Neural cell (in vitro differentiated cells): Measurements from ENCODE around the gene EDRF1. TPM values are rescaled to one million over a fixed set of nuclear protein-coding genes. Genes with fewer than 3 reads are reported as not detected.

ENCODE experiments used
- H2AFZ ChIP-seq: fragments of 200-600, 300-800 bp; sonication (generic), shearing (Covaris generic); 2 replicates; pipeline ENCODE4 v1.6.0; 2014; ENCODE audit warnings: low read depth, mild to moderate bottlenecking, antibody characterized with exemption, low read length, moderate library complexity
- H3F3A ChIP-seq: fragments of 200-600 bp; shearing (Covaris generic); 2 replicates; pipeline ENCODE4 v1.6.1; 2016; ENCODE audit warnings: mild to moderate bottlenecking, moderate library complexity, mixed read lengths, antibody characterized with exemption, low read length; ENCODE audit not compliant: insufficient read depth, poor library complexity, severe bottlenecking
- H3K27ac ChIP-seq: fragments of 200-600, 300-800 bp; sonication (generic), shearing (Covaris generic); 2 replicates; pipeline ENCODE4 v1.5.1; 2014; ENCODE audit warnings: mild to moderate bottlenecking, low read length, moderate library complexity
- H3K27me3 ChIP-seq: fragments of 300-800, 200-600 bp; sonication (generic), shearing (Covaris generic); 2 replicates; pipeline ENCODE4 v1.6.0; 2014; ENCODE audit warnings: mild to moderate bottlenecking, low read depth, low read length, moderate library complexity; ENCODE audit not compliant: insufficient read depth
- H3K36me3 ChIP-seq: fragments of 300-800, 200-600 bp; sonication (generic), shearing (Covaris generic); 2 replicates; pipeline ENCODE4 v1.5.1; 2014; ENCODE audit warnings: mild to moderate bottlenecking, antibody characterized with exemption, low read length, moderate library complexity; ENCODE audit not compliant: insufficient read depth
- H3K4me2 ChIP-seq: fragments of 300-800, 200-600 bp; sonication (generic), shearing (Covaris generic); 2 replicates; pipeline ENCODE4 v1.6.0; 2014; ENCODE audit warnings: mild to moderate bottlenecking, low read length
- H3K4me3 ChIP-seq: fragments of 300-800, 200-600 bp; sonication (generic), shearing (Covaris generic); 2 replicates; pipeline ENCODE4 v1.5.1; 2014; ENCODE audit warnings: mild to moderate bottlenecking, low read length, moderate library complexity
- H3K79me2 ChIP-seq: fragments of 200-600 bp; shearing (Covaris generic); replicated peaks from 2 replicates; pipeline ENCODE4 v1.6.0; 2014; ENCODE audit warnings: mild to moderate bottlenecking, low read length, moderate library complexity; ENCODE audit not compliant: insufficient read depth
- H3K9ac ChIP-seq: fragments of 300-800, 200-600 bp; sonication (generic), shearing (Covaris generic); 2 replicates; pipeline ENCODE4 v1.6.1; 2016; ENCODE audit warnings: mild to moderate bottlenecking, low read length, mixed read lengths
- H3K9me2 ChIP-seq: fragments of 200-600 bp; shearing (Covaris generic); 2 replicates; pipeline ENCODE4 v1.6.1; 2016; ENCODE audit warnings: mild to moderate bottlenecking, low read length, mixed read lengths; ENCODE audit not compliant: insufficient read depth
- H3K9me3 ChIP-seq: fragments of 200-600, 300-800 bp; sonication (generic), shearing (Covaris generic); 2 replicates; pipeline ENCODE4 v1.6.1; 2016; ENCODE audit warnings: mild to moderate bottlenecking, mixed run types, low read length, moderate library complexity, mixed read lengths
- H4K20me1 ChIP-seq: fragments of 200-600 bp; shearing (Covaris generic); 2 replicates; pipeline ENCODE4 v1.6.1; 2016; ENCODE audit warnings: mild to moderate bottlenecking, mixed run types; ENCODE audit not compliant: insufficient read depth
- EP300 ChIP-seq: fragments of 450-650 bp; conservative IDR thresholded peaks from 2 replicates; pipeline ENCODE4 v1.6.1; 2014; ENCODE audit warnings: antibody characterized with exemption, mild to moderate bottlenecking, moderate library complexity; ENCODE audit not compliant: poor library complexity, severe bottlenecking
- EZH2 ChIP-seq: fragments of 200-600, 300-800 bp; shearing (Covaris generic), sonication (generic); IDR thresholded peaks from 2 replicates; pipeline ENCODE4 v1.6.1; 2014; ENCODE audit warnings: antibody characterized with exemption, low read length, borderline replicate concordance, mild to moderate bottlenecking; ENCODE audit not compliant: insufficient read depth, poor library complexity, severe bottlenecking
- MXI1 ChIP-seq: fragments of 450-650 bp; conservative IDR thresholded peaks from 2 replicates; pipeline ENCODE4 v1.6.1; 2014; ENCODE audit warnings: antibody characterized with exemption, mild to moderate bottlenecking; ENCODE audit not compliant: poor library complexity, severe bottlenecking
- POLR2AphosphoS5 ChIP-seq: IDR thresholded peaks from 2 replicates; pipeline ENCODE4 v1.6.1; 2012
- RAD21 ChIP-seq: fragments of 450-650 bp; conservative IDR thresholded peaks from 2 replicates; pipeline ENCODE4 v1.6.1; 2014; ENCODE audit warnings: antibody characterized with exemption, mild to moderate bottlenecking, moderate library complexity
- REST ChIP-seq: IDR thresholded peaks from 2 replicates; pipeline ENCODE4 v1.6.1; 2012; ENCODE audit warnings: borderline replicate concordance
- SMC3 ChIP-seq: fragments of 450-650 bp; conservative IDR thresholded peaks from 2 replicates; pipeline ENCODE4 v1.6.1; 2014; ENCODE audit warnings: antibody characterized with exemption, mild to moderate bottlenecking, moderate library complexity; ENCODE audit not compliant: poor library complexity
- TAF1 ChIP-seq: IDR thresholded peaks from 2 replicates; pipeline ENCODE4 v1.6.1; 2012; ENCODE audit warnings: low read depth
- polyA plus RNA-seq: library from polyadenylated mRNA; depleted of rRNA; stranded (reverse); fragments of >200 nt; gene quantifications from 2 replicates; pipeline ENCODE4 v1.2.3, GENCODE V29; 2014
- TF ChIP-seq, protein P1 (sequence below): fragments of 450-650 bp; IDR thresholded peaks from 2 replicates; pipeline ENCODE4 v1.5.1; 2014; ENCODE audit warnings: antibody characterized with exemption, mild to moderate bottlenecking, moderate library complexity; ENCODE audit not compliant: poor library complexity, severe bottlenecking

The EDRF1 gene
- polyA plus RNA-seq, 1 donor from 2014 or later = 54.1 TPM

- H3F3A ChIP-seq = no peaks in the 10 kb centered on the region
- no peak overlapping the region for H2AFZ ChIP-seq
- H3K4me3 ChIP-seq = no peak overlapping the region
- TF ChIP-seq MXI1 (no peak), TAF1 (no peak), EZH2 (no peak), EP300 (no peak), POLR2AphosphoS5 (no peak), RAD21 (no peak), REST (no peak), SMC3 (no peak)
- TF ChIP-seq, protein P1, sequence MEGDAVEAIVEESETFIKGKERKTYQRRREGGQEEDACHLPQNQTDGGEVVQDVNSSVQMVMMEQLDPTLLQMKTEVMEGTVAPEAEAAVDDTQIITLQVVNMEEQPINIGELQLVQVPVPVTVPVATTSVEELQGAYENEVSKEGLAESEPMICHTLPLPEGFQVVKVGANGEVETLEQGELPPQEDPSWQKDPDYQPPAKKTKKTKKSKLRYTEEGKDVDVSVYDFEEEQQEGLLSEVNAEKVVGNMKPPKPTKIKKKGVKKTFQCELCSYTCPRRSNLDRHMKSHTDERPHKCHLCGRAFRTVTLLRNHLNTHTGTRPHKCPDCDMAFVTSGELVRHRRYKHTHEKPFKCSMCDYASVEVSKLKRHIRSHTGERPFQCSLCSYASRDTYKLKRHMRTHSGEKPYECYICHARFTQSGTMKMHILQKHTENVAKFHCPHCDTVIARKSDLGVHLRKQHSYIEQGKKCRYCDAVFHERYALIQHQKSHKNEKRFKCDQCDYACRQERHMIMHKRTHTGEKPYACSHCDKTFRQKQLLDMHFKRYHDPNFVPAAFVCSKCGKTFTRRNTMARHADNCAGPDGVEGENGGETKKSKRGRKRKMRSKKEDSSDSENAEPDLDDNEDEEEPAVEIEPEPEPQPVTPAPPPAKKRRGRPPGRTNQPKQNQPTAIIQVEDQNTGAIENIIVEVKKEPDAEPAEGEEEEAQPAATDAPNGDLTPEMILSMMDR = no peak
- H3K9ac ChIP-seq = no peak overlapping the region
- no peaks in the 10 kb centered on the region for H4K20me1 ChIP-seq
- H3K27ac ChIP-seq = no peak overlapping the region
- no peaks in the 10 kb centered on the region for H3K9me2 ChIP-seq
- H3K36me3 ChIP-seq = no peaks in the 10 kb centered on the region
- no peaks in the 10 kb centered on the region for H3K27me3 ChIP-seq
- no peaks in the 10 kb centered on the region for H3K9me3 ChIP-seq
- no peaks in the 10 kb centered on the region for H3K79me2 ChIP-seq
- H3K4me2 ChIP-seq = no peak overlapping the region
Observed at GRCh38 chr10:125792342-125793300, 73.1 kb downstream of the EDRF1 start.

- no peaks in the 10 kb centered on the region for H3K79me2 ChIP-seq
- H3K27me3 ChIP-seq = no peaks in the 10 kb centered on the region
- no peaks in the 10 kb centered on the region for H3K9me3 ChIP-seq
- H3K4me2 ChIP-seq = no peak overlapping the region
- H2AFZ ChIP-seq = no peak overlapping the region
- no peaks in the 10 kb centered on the region for H3F3A ChIP-seq
- no peaks in the 10 kb centered on the region for H4K20me1 ChIP-seq
- H3K9me2 ChIP-seq = no peaks in the 10 kb centered on the region
- TF ChIP-seq REST (no peak), RAD21 (no peak), TAF1 (no peak), MXI1 (no peak), EP300 (no peak), SMC3 (no peak), EZH2 (no peak), POLR2AphosphoS5 (no peak)
- TF ChIP-seq, protein P1 = no peak
- H3K4me3 ChIP-seq = no peak overlapping the region
- no peak overlapping the region for H3K9ac ChIP-seq
- no peak overlapping the region for H3K27ac ChIP-seq
- H3K36me3 ChIP-seq = no peaks in the 10 kb centered on the region
Observed at GRCh38 chr10:125795128-125795527, 75.6 kb downstream of the EDRF1 start.
